Measurements from ENCODE around the gene BTBD10. TPM values are rescaled to one million over a fixed set of nuclear protein-coding genes. Genes with fewer than 3 reads are reported as not detected.

Gene BTBD10
- total and polyA plus RNA-seq, 2 donors (not counting 1 experiment from before 2014, with no cell fraction given): 40.2 to 83.9 TPM

- H2AFZ ChIP-seq (ENCODE audit: low read length): no peak overlapping the region
- H3K27me3 ChIP-seq (ENCODE audit: control insufficient read depth, insufficient read depth, low read length): no peaks in the 10 kb centered on the region
- TF ChIP-seq, protein P1, sequence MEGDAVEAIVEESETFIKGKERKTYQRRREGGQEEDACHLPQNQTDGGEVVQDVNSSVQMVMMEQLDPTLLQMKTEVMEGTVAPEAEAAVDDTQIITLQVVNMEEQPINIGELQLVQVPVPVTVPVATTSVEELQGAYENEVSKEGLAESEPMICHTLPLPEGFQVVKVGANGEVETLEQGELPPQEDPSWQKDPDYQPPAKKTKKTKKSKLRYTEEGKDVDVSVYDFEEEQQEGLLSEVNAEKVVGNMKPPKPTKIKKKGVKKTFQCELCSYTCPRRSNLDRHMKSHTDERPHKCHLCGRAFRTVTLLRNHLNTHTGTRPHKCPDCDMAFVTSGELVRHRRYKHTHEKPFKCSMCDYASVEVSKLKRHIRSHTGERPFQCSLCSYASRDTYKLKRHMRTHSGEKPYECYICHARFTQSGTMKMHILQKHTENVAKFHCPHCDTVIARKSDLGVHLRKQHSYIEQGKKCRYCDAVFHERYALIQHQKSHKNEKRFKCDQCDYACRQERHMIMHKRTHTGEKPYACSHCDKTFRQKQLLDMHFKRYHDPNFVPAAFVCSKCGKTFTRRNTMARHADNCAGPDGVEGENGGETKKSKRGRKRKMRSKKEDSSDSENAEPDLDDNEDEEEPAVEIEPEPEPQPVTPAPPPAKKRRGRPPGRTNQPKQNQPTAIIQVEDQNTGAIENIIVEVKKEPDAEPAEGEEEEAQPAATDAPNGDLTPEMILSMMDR (conservative IDR thresholded peaks at IDR 0.05 in 1 of 2, IDR thresholded peaks at IDR 0.05 in 1 of 2; ENCODE audit: low read depth in 1 of 2, low read length in 2 of 2): no peak
- no peak overlapping the region for H3K4me3 ChIP-seq (replicated peaks in 1 of 4; ENCODE audit: control extremely low read depth in 1 of 4, insufficient read depth in 1 of 4, low read depth in 3 of 4, low read length in 4 of 4)
- no peak overlapping the region for H3K27ac ChIP-seq (ENCODE audit: insufficient read depth, low read length)
- peaks cover 2% of the 10 kb centered on the region for H3K4me1 ChIP-seq (ENCODE audit: control insufficient read depth, extremely low read depth, insufficient read depth, low read length)
- no peaks in the 10 kb centered on the region for H3K9me3 ChIP-seq (ENCODE audit: control insufficient read depth, insufficient read depth, low read depth, low read length)
- H3K79me2 ChIP-seq (ENCODE audit: control insufficient read depth, insufficient read depth, low read length): no peaks in the 10 kb centered on the region
- DNase-seq (ENCODE audit: low read depth in 2 of 2): no peak
- H3K9ac ChIP-seq (ENCODE audit: insufficient read depth, low read length): no peak overlapping the region
- no peak overlapping the region for H3K4me2 ChIP-seq (ENCODE audit: extremely low read depth, insufficient read depth, low read length)
- no peaks in the 10 kb centered on the region for H3K36me3 ChIP-seq (ENCODE audit: control insufficient read depth, insufficient read depth, low read length)
- no peaks in the 10 kb centered on the region for H4K20me1 ChIP-seq (ENCODE audit: control insufficient read depth, extremely low read depth, insufficient read depth, low read length)
Measured at GRCh38 chr11:13367115-13367514, 95.9 kb downstream of the BTBD10 start.

DNA sequence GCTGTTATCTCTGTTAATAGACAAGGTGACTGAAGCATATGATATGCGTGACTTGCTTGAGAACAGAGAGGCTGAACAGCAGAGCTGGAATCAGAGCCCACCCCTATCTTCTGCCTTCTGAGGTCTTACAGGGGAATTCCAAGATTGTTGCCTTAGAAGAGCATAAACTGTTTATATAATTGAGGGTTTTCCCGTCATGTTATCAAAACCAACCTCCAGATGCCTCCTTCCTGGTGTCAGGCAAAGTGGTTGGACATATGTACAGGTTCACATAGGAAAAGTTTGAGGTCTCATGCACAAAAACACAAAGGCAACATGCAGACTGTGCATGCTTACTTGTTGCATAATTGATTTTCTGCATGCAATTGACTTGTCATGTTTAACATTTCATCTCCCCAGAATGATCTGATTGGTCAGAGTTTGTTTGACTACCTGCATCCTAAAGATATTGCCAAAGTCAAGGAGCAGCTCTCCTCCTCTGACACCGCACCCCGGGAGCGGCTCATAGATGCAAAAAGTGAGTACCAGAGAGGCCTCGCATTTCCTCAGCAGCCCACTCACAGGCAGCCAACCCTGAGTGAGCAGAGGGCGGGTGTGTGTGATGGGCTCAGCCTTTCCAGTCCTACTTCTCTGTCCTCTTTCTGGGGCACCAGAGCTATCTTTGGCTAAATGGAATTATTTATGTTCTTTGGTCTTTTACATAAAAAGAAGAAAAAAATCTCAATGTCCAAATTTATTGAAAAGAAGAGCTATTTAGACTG is 96.6 kb downstream of the BTBD10 start:
- H3K9me3 ChIP-seq (ENCODE audit: control insufficient read depth, insufficient read depth, low read depth, low read length): no peaks in the 10 kb centered on the region
- no peaks in the 10 kb centered on the region for H3K36me3 ChIP-seq (ENCODE audit: control insufficient read depth, insufficient read depth, low read length)
- H4K20me1 ChIP-seq (ENCODE audit: control insufficient read depth, extremely low read depth, insufficient read depth, low read length): no peaks in the 10 kb centered on the region
- no peak overlapping the region for H3K4me3 ChIP-seq (replicated peaks in 1 of 4; ENCODE audit: control extremely low read depth in 1 of 4, insufficient read depth in 1 of 4, low read depth in 3 of 4, low read length in 4 of 4)
- H2AFZ ChIP-seq (ENCODE audit: low read length): no peak overlapping the region
- H3K4me1 ChIP-seq (ENCODE audit: control insufficient read depth, extremely low read depth, insufficient read depth, low read length): peaks cover 2% of the 10 kb centered on the region
- no peak for DNase-seq (ENCODE audit: low read depth in 2 of 2)
- no peak overlapping the region for H3K4me2 ChIP-seq (ENCODE audit: extremely low read depth, insufficient read depth, low read length)
- H3K79me2 ChIP-seq (ENCODE audit: control insufficient read depth, insufficient read depth, low read length): no peaks in the 10 kb centered on the region
- no peak for TF ChIP-seq EZH2 (IDR thresholded peaks at IDR 0.05; ENCODE audit: low read length, missing control alignments)
- no peaks in the 10 kb centered on the region for H3K27me3 ChIP-seq (ENCODE audit: control insufficient read depth, insufficient read depth, low read length)
- H3K27ac ChIP-seq (ENCODE audit: insufficient read depth, low read length): no peak overlapping the region
- no peak overlapping the region for H3K9ac ChIP-seq (ENCODE audit: insufficient read depth, low read length)

DNA sequence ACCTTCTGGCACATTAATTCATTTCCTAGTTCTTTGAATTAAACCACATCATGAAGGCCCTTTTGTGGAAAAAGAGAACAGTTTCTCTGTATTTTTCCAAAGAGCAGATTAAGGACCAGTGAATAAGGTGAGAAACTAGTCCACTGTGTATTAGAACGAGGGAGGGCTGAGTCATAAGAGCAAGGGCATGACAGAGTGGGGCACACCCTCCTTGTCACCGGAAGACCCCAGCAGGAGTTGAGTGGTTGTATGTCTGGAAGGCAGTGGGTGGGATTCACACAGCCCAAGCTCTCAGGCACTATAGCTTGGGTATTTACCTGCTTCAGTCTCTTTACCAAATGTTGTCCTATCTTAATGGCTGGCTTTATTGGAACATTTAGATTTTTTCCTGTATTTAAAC is 98.6 kb downstream of the BTBD10 start:
- no peak for TF ChIP-seq EZH2 (IDR thresholded peaks at IDR 0.05; ENCODE audit: low read length, missing control alignments)
- TF ChIP-seq, protein P1 (conservative IDR thresholded peaks at IDR 0.05 in 1 of 2, IDR thresholded peaks at IDR 0.05 in 1 of 2; ENCODE audit: low read depth in 1 of 2, low read length in 2 of 2): no peak
- Histone ChIP-seq H3K4me1 (ENCODE audit: control insufficient read depth, extremely low read depth, insufficient read depth, low read length) (peaks cover 2% of the 10 kb centered on the region), H3K4me2 (ENCODE audit: extremely low read depth, insufficient read depth, low read length) (no peak overlapping the region), H3K36me3 (ENCODE audit: control insufficient read depth, insufficient read depth, low read length) (no peaks in the 10 kb centered on the region), H3K27me3 (ENCODE audit: control insufficient read depth, insufficient read depth, low read length) (no peaks in the 10 kb centered on the region), H3K27ac (ENCODE audit: insufficient read depth, low read length) (no peak overlapping the region), H3K9me3 (ENCODE audit: control insufficient read depth, insufficient read depth, low read depth, low read length) (no peaks in the 10 kb centered on the region), H3K4me3 (replicated peaks in 1 of 4; ENCODE audit: control extremely low read depth in 1 of 4, insufficient read depth in 1 of 4, low read depth in 3 of 4, low read length in 4 of 4) (no peak overlapping the region), H3K79me2 (ENCODE audit: control insufficient read depth, insufficient read depth, low read length) (no peaks in the 10 kb centered on the region), H3K9ac (ENCODE audit: insufficient read depth, low read length) (no peak overlapping the region), H4K20me1 (ENCODE audit: control insufficient read depth, extremely low read depth, insufficient read depth, low read length) (no peaks in the 10 kb centered on the region), H2AFZ (ENCODE audit: low read length) (no peak overlapping the region)
- DNase-seq (ENCODE audit: low read depth in 2 of 2): peak in 1 of 2 donors; percentile 23
